Measurements from ENCODE around the gene RAG1. TPM values are rescaled to one million over a fixed set of nuclear protein-coding genes. Genes with fewer than 3 reads are reported as not detected.

RAG1 gene
- total and polyA plus RNA-seq, 2 of the 8 experiments (the other 6 are each of a cell fraction or from before 2014, with no cell fraction given) = 0.14 to 0.58 TPM

DNA sequence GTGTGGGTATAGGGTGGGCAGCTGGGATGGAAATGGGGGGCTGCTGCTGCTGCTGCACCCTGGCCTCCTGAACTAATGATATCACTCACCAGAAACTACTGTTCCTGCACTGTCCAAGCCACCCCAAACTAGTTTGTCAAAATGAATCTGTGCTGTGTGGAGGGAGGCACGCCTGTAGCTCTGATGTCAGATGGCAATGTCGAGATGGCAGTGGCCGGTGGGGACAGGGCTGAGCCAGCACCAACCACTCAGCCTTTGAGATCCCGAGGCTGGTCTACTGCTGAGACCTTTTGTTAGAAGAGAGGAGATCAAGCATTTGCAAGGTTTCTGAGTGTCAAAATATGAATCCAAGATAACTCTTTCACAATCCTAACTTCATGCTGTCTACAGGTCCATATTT is 1.3 kb downstream of the RAG1 start:
- no peak overlapping the region for H2BK120ac ChIP-seq (replicated peaks; ENCODE audit: low read depth, low read length)
- H4K8ac ChIP-seq (ENCODE audit: extremely low read depth, insufficient read depth, low read length) = no peak overlapping the region
- H3K4ac ChIP-seq (replicated peaks; ENCODE audit: insufficient read length, low read depth, low read length) = no peak overlapping the region
- no peak overlapping the region for H2BK12ac ChIP-seq (ENCODE audit: low read depth, low read length)
- no peak overlapping the region for H2BK20ac ChIP-seq (ENCODE audit: low read length)
- no peak overlapping the region for H4K91ac ChIP-seq (replicated peaks; ENCODE audit: insufficient read length, low read length)
- ChIA-PET POLR2A (ENCODE audit: partially characterized antibody) (no interaction called here), CTCF (ENCODE audit: partially characterized antibody) (interaction anchor here (1.5 kb wide), 1 partner anchor 52 kb away, joined by 3 read pairs; no protein-coding TSS in a partner anchor)
- no peak overlapping the region for H2AFZ ChIP-seq (ENCODE audit: low read length)
- H3K18ac ChIP-seq (ENCODE audit: extremely low read depth, low read length) = no peak overlapping the region
- no peaks in the 10 kb centered on the region for H3K36me3 ChIP-seq (ENCODE audit: control insufficient read depth in 2 of 4, insufficient read depth in 4 of 4, low read length in 3 of 4)
- no peak overlapping the region for H3K9ac ChIP-seq (replicated peaks in 1 of 4; ENCODE audit: extremely low read depth in 1 of 4, low read depth in 3 of 4, low read length in 3 of 4)
- FAIRE-seq (no peak), DNase-seq (ENCODE audit: low read depth in 1 of 2, low spot score in 2 of 2) (no peak)
- no peaks in the 10 kb centered on the region for H3K4me1 ChIP-seq (replicated peaks in 1 of 4; ENCODE audit: control insufficient read depth in 3 of 4, insufficient read depth in 4 of 4, low read length in 3 of 4)
- no peak overlapping the region for H3K56ac ChIP-seq (replicated peaks; ENCODE audit: insufficient read length, low read depth, low read length)
- no peaks in the 10 kb centered on the region for H3K23me2 ChIP-seq (ENCODE audit: low read depth, low read length)
- no peak overlapping the region for H3K4me3 ChIP-seq (ENCODE audit: extremely low read depth in 1 of 4, insufficient read depth in 2 of 4, low read depth in 3 of 4, low read length in 4 of 4)
- no peaks in the 10 kb centered on the region for H3K9me3 ChIP-seq (ENCODE audit: insufficient read depth in 2 of 2, low read depth in 1 of 2, low read length in 1 of 2)
- no peak overlapping the region for H2BK5ac ChIP-seq (ENCODE audit: low read depth, low read length)
- no peaks in the 10 kb centered on the region for H3K27me3 ChIP-seq (replicated peaks in 1 of 4; ENCODE audit: control insufficient read depth in 3 of 4, extremely low read depth in 1 of 4, insufficient read depth in 3 of 4, low read length in 3 of 4)
- H2AK5ac ChIP-seq (ENCODE audit: low read depth, low read length) = no peak overlapping the region
- H3K27ac ChIP-seq (ENCODE audit: low read depth, low read length) = no peak overlapping the region
- no peak overlapping the region for H3K23ac ChIP-seq (ENCODE audit: insufficient read length)
- WGBS, 2 experiments (ENCODE audit: extremely low coverage in 1 of 2, insufficient coverage in 1 of 2, insufficient read length in 1 of 2, insufficient replicate concordance in 2 of 2, low coverage in 1 of 2, low lambda C conversion rate in 2 of 2, missing lambda C conversion rate in 1 of 2) = 76% methylated on average over 4 of the region's 4 CpGs; no CpG with 5 or more reads in 1 of the 2 experiments
- no peaks in the 10 kb centered on the region for H3K79me2 ChIP-seq (ENCODE audit: control insufficient read depth in 1 of 2, insufficient read depth in 2 of 2, low read length in 2 of 2)
- no peak overlapping the region for H4K5ac ChIP-seq (ENCODE audit: insufficient read length, low read depth, low read length)
- no peak overlapping the region for H3K14ac ChIP-seq (ENCODE audit: insufficient read length)
- peaks cover 0 to 2% of the 10 kb centered on the region in 2 experiments for H4K20me1 ChIP-seq (replicated peaks in 1 of 2; ENCODE audit: control insufficient read depth in 1 of 2, insufficient read depth in 2 of 2, low read length in 2 of 2)
- H3K4me2 ChIP-seq (ENCODE audit: insufficient read depth in 1 of 2, low read depth in 2 of 2, low read length in 2 of 2) = no peak overlapping the region
- H2BK15ac ChIP-seq (ENCODE audit: low read length) = no peak overlapping the region
- no peaks in the 10 kb centered on the region for H3K79me1 ChIP-seq (ENCODE audit: low read depth, low read length)
- TF ChIP-seq GTF2F1 (IDR thresholded peaks at IDR 0.05; ENCODE audit: borderline replicate concordance, low read depth, low read length) = no peak
- TF ChIP-seq CTBP2 (IDR thresholded peaks at IDR 0.05; ENCODE audit: borderline replicate concordance, insufficient read depth, insufficient read length, low read length) = no peak
- TF ChIP-seq EGR1 (IDR thresholded peaks at IDR 0.05; ENCODE audit: borderline replicate concordance, low read depth, low read length) = no peak
- no peak for TF ChIP-seq KDM1A (IDR thresholded peaks at IDR 0.05; ENCODE audit: borderline replicate concordance, low read length)
- TF ChIP-seq, protein P1, sequence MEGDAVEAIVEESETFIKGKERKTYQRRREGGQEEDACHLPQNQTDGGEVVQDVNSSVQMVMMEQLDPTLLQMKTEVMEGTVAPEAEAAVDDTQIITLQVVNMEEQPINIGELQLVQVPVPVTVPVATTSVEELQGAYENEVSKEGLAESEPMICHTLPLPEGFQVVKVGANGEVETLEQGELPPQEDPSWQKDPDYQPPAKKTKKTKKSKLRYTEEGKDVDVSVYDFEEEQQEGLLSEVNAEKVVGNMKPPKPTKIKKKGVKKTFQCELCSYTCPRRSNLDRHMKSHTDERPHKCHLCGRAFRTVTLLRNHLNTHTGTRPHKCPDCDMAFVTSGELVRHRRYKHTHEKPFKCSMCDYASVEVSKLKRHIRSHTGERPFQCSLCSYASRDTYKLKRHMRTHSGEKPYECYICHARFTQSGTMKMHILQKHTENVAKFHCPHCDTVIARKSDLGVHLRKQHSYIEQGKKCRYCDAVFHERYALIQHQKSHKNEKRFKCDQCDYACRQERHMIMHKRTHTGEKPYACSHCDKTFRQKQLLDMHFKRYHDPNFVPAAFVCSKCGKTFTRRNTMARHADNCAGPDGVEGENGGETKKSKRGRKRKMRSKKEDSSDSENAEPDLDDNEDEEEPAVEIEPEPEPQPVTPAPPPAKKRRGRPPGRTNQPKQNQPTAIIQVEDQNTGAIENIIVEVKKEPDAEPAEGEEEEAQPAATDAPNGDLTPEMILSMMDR (IDR thresholded peaks at IDR 0.05; ENCODE audit: control extremely low read depth in 1 of 3, insufficient read depth in 1 of 3, low read depth in 1 of 3, low read length in 3 of 3) = no peak
- no peak for TF ChIP-seq SIX5 (IDR thresholded peaks at IDR 0.05; ENCODE audit: low read depth, low read length)
- TF ChIP-seq RAD21 (IDR thresholded peaks at IDR 0.05 in 1 of 2, conservative IDR thresholded peaks at IDR 0.05 in 1 of 2; ENCODE audit: low read depth in 2 of 2, low read length in 2 of 2) = no peak
- TF ChIP-seq HDAC6 (IDR thresholded peaks at IDR 0.05; ENCODE audit: low read depth, low read length) = no peak
- TF ChIP-seq ATF3 (IDR thresholded peaks at IDR 0.05; ENCODE audit: insufficient read depth, low read depth, low read length) = no peak
- no peak for TF ChIP-seq SP1 (IDR thresholded peaks at IDR 0.05; ENCODE audit: low read depth, low read length)
